ENCODE measurements around the gene PTPRM. TPM values are rescaled to one million over a fixed set of nuclear protein-coding genes. Genes with fewer than 3 reads are reported as not detected.

PTPRM gene
- total and polyA plus RNA-seq, 7 donors = 3.9 to 151 (median 62.8) TPM

DNA sequence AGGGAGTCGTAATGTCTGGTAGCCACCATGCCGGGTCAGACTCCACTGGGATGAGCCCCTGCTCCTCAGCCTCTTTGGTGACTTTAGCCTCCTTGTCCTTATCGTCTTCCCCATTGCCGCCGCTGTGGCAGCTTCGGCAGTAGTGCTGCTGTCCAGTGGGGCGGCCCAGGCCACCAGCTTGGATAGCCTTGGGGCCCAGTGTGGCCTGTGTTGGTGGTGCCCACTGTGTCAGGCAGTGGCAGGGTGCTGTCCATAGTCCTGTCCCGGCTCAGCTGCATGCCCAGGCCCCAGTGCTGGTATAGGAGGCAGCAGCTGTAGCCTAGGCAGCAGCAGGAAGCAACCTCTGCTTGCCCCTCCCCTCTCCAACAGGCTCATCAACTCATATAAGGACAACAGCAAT is 845.0 kb downstream of the PTPRM start:
- no peak for TF ChIP-seq POLR2AphosphoS5 (IDR thresholded peaks at IDR 0.05)
- TF ChIP-seq POLR2A (IDR thresholded peaks at IDR 0.05) = no peak
- no peak for TF ChIP-seq EP300 (IDR thresholded peaks at IDR 0.05)
- TF ChIP-seq, protein P1, sequence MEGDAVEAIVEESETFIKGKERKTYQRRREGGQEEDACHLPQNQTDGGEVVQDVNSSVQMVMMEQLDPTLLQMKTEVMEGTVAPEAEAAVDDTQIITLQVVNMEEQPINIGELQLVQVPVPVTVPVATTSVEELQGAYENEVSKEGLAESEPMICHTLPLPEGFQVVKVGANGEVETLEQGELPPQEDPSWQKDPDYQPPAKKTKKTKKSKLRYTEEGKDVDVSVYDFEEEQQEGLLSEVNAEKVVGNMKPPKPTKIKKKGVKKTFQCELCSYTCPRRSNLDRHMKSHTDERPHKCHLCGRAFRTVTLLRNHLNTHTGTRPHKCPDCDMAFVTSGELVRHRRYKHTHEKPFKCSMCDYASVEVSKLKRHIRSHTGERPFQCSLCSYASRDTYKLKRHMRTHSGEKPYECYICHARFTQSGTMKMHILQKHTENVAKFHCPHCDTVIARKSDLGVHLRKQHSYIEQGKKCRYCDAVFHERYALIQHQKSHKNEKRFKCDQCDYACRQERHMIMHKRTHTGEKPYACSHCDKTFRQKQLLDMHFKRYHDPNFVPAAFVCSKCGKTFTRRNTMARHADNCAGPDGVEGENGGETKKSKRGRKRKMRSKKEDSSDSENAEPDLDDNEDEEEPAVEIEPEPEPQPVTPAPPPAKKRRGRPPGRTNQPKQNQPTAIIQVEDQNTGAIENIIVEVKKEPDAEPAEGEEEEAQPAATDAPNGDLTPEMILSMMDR (IDR thresholded peaks at IDR 0.05) = no peak
- H3K4me3 ChIP-seq = no peak overlapping the region
- peaks cover 0 to 15% (median 5%) of the 10 kb centered on the region in 4 donors for H3K36me3 ChIP-seq
- H3K27ac ChIP-seq = no peak overlapping the region
- 91 to 92% methylated on average over 8 of the region's 8 CpGs for WGBS, 2 donors
- intact Hi-C loops (cut with DNase I) = no loop called here
- no peaks in the 10 kb centered on the region for H3K4me1 ChIP-seq
- no peak for DNase-seq
- H3K27me3 ChIP-seq = no peaks in the 10 kb centered on the region
- H3K9me3 ChIP-seq = peaks cover 0 to 25% (median 12%) of the 10 kb centered on the region in 4 donors

DNA sequence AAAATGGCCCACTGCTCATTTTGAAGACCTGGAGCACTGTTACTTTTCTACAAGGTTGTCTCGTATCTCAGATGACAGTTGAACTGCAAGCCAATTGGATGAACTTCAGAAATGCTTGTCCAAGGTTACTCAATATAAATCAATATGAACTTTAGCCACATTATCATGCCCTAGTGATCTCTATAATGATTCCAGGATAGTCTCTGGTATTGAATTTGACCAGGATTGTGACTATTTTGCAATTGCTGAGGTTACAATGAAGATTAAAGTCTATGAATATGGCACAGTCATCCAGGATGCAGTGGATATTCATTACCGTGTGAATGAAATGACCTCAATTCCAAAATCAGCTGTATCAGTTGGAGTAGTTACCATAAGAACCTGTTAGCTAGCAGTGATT is 846.1 kb downstream of the PTPRM start:
- Histone ChIP-seq H3K4me1 (no peaks in the 10 kb centered on the region), H3K27me3 (no peaks in the 10 kb centered on the region), H3K27ac (no peak overlapping the region), H3K4me3 (no peak overlapping the region), H3K9me3 (peaks cover 0 to 25% (median 12%) of the 10 kb centered on the region in 4 donors), H3K36me3 (peaks cover 0 to 4% (median 0%) of the 10 kb centered on the region in 4 donors)
- no peak for TF ChIP-seq POLR2A (IDR thresholded peaks at IDR 0.05)
- TF ChIP-seq, protein P1 (IDR thresholded peaks at IDR 0.05) = no peak
- TF ChIP-seq EP300 (IDR thresholded peaks at IDR 0.05) = no peak
- no peak for TF ChIP-seq POLR2AphosphoS5 (IDR thresholded peaks at IDR 0.05)
- no peak for DNase-seq
- WGBS, 2 donors = 66 to 86% methylated on average over 2 of the region's 2 CpGs
- intact Hi-C loops (cut with DNase I) = no loop called here

DNA sequence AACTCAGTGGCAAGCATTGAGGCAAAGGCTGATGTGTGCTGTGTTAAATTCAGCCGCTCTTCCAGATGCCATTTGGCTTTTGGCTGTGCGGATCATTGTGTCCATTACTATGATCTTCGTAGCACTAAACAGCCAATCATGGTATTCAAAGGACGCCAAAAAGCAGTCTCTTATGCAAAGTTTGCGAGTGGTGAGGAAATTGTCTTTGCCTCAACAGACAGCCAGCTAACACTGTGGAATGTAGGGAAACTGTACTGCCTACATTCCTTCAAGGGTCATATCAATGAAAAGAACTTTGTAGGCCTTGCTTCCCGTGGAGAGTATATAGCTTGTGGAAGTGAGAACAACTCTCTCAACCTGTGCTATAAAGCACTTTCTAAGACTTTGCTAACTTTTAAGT is 846.6 kb downstream of the PTPRM start:
- no peaks in the 10 kb centered on the region for H3K27me3 ChIP-seq
- WGBS, 2 donors = 60 to 70% methylated on average over 6 of the region's 6 CpGs
- H3K36me3 ChIP-seq = no peaks in the 10 kb centered on the region
- H3K4me1 ChIP-seq = no peaks in the 10 kb centered on the region
- no peak overlapping the region for H3K27ac ChIP-seq
- DNase-seq = no peak
- H3K4me3 ChIP-seq = no peak overlapping the region
- TF ChIP-seq EP300 (IDR thresholded peaks at IDR 0.05) (no peak), POLR2A (IDR thresholded peaks at IDR 0.05) (no peak), POLR2AphosphoS5 (IDR thresholded peaks at IDR 0.05) (no peak)
- TF ChIP-seq, protein P1 (IDR thresholded peaks at IDR 0.05) = no peak
- intact Hi-C loops (cut with DNase I) = no loop called here
- peaks cover 0 to 25% (median 12%) of the 10 kb centered on the region in 4 donors for H3K9me3 ChIP-seq

DNA sequence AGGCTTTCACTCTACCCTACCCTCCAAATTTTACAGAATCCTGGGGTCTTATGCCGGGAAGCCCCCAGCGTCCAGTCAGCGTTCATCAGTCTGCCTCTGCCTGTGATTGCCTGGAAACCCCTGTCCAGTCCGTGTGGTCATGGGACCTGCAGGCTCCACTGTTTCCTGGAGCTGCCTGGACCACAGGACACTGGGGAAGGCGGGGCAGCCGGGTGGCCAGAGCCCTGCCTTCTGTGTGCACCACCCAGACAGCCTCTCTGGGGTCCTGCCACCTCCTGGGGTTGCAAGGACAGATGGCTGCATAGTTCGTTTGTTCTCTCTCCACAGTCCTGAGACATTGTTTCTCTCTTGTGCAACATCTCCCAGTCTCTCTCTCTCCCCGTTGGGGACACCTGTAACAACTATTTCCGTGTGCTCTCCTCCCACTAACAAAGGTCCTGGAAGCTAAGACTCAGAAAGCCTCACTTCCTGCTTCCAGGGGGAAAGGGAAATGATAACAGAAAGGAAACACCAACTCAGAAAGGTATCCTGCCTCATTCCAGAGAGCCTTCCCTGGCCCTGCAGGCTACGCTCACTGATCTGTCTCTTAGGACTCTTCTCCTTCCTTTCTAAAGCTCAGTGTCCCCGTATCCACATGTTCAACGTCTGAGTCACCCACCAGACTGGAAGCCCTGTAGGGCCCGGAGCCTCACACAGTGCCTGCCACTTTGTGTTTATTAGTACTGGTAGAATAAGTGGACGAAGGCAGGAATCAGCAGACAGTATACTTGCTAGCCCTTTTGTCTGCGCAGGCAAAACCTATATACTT is 849.3 kb downstream of the PTPRM start:
- TF ChIP-seq POLR2AphosphoS5 (IDR thresholded peaks at IDR 0.05) = no peak
- 49 to 61% methylated on average over 15 of the region's 15 CpGs for WGBS, 2 donors
- no peak overlapping the region for H3K27ac ChIP-seq
- intact Hi-C loops (cut with DNase I) = no loop called here
- H3K4me3 ChIP-seq = no peak overlapping the region
- no peak for DNase-seq
- no peaks in the 10 kb centered on the region for H3K4me1 ChIP-seq
- H3K36me3 ChIP-seq = no peaks in the 10 kb centered on the region
- no peaks in the 10 kb centered on the region for H3K27me3 ChIP-seq
- peaks cover 0 to 15% (median 10%) of the 10 kb centered on the region in 4 donors for H3K9me3 ChIP-seq

DNA sequence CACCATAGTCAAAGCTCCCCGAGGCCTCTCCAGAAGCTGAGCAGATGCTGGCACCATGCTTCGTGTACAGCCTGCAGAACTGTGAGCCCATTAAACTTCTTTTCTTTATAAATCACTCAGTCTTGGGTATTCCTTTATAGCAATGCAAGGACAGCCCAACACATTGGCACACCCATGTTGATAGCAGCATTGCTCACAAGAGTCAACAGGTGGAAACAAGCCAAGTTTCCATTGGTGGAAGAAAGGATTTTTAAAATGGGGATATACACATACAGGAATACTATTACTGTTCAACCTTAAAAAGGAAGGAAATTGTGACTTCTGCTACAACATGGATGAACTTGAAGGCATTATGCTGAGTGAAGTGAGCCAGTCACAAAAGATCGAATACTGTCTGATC is 855.3 kb downstream of the PTPRM start:
- Histone ChIP-seq H3K36me3 (no peaks in the 10 kb centered on the region), H3K27me3 (no peaks in the 10 kb centered on the region), H3K4me3 (no peak overlapping the region), H3K9me3 (no peaks in the 10 kb centered on the region), H3K27ac (no peak overlapping the region), H3K4me1 (no peaks in the 10 kb centered on the region)
- TF ChIP-seq, protein P1 (IDR thresholded peaks at IDR 0.05) = no peak
- TF ChIP-seq POLR2AphosphoS5 (IDR thresholded peaks at IDR 0.05) (no peak), POLR2A (IDR thresholded peaks at IDR 0.05) (no peak), EP300 (IDR thresholded peaks at IDR 0.05) (no peak)
- WGBS, 2 donors = 76 to 89% methylated on average over 3 of the region's 3 CpGs
- no peak for DNase-seq
- intact Hi-C loops (cut with DNase I) = no loop called here

Data from sigmoid colon (tissue), 7 donors.